H9 (cell line): ENCODE measurements around the gene XAF1. TPM values are rescaled to one million over a fixed set of nuclear protein-coding genes. Genes with fewer than 3 reads are reported as not detected.

ENCODE experiments used
- DNase-seq: peaks from one replicate; pipeline ENCODE4 v3.0.0-alpha.2; 2017
- H2AFZ ChIP-seq: one replicate; pipeline ENCODE4 v1.6.1; 2013; ENCODE audit warnings: mild to moderate bottlenecking, low read length, control low read depth, moderate library complexity
- H2AK5ac ChIP-seq: 2 replicates; pipeline ENCODE4 v1.6.1; 2013; ENCODE audit warnings: low read length, control low read depth, mixed read lengths; ENCODE audit not compliant: insufficient read length
- H2BK120ac ChIP-seq: one replicate; pipeline ENCODE4 v1.6.1; 2013; ENCODE audit warnings: low read depth, mild to moderate bottlenecking, low read length, control low read depth, inconsistent platforms; ENCODE audit not compliant: poor library complexity, severe bottlenecking
- H2BK12ac ChIP-seq: 2 replicates; pipeline ENCODE4 v1.6.1; 2013; ENCODE audit warnings: low read length, control low read depth, mixed read lengths, low read depth; ENCODE audit not compliant: insufficient read length
- H2BK15ac ChIP-seq: 2 replicates; pipeline ENCODE4 v1.6.1; 2013; ENCODE audit warnings: low read depth, low read length, control low read depth
- H2BK20ac ChIP-seq: one replicate; pipeline ENCODE4 v1.6.1; 2013; ENCODE audit warnings: low read depth, mild to moderate bottlenecking, low read length, control low read depth, inconsistent platforms; ENCODE audit not compliant: poor library complexity, severe bottlenecking
- H2BK5ac ChIP-seq: 2 replicates; pipeline ENCODE4 v1.6.1; 2013; ENCODE audit warnings: low read length, control low read depth, mixed read lengths; ENCODE audit not compliant: insufficient read length
- H3K14ac ChIP-seq: 2 replicates; pipeline ENCODE4 v1.6.1; 2013; ENCODE audit warnings: low read length, control low read depth; ENCODE audit not compliant: insufficient read depth
- H3K18ac ChIP-seq: 2 replicates; pipeline ENCODE4 v1.6.1; 2013; ENCODE audit warnings: low read depth, mild to moderate bottlenecking, mixed read lengths, low read length, control low read depth; ENCODE audit not compliant: insufficient read length
- H3K23ac ChIP-seq: 2 replicates; pipeline ENCODE4 v1.6.1; 2013; ENCODE audit warnings: low read length, control low read depth, mixed read lengths, low read depth; ENCODE audit not compliant: insufficient read length
- H3K23me2 ChIP-seq: 2 replicates; pipeline ENCODE4 v1.6.1; 2013; ENCODE audit warnings: low read depth, mild to moderate bottlenecking, mixed read lengths, low read length, control low read depth; ENCODE audit not compliant: insufficient read length, poor library complexity, severe bottlenecking
- H3K27ac ChIP-seq: 2 replicates; pipeline ENCODE4 v1.5.1; 2013; ENCODE audit warnings: low read length, control low read depth, mixed read lengths, low read depth; ENCODE audit not compliant: insufficient read length
- H3K27me3 ChIP-seq: 2 replicates; pipeline ENCODE4 v1.6.1; 2013; ENCODE audit warnings: low read length, control low read depth, inconsistent platforms; ENCODE audit not compliant: insufficient read depth
- H3K4ac ChIP-seq: 2 replicates; pipeline ENCODE4 v1.6.1; 2013; ENCODE audit warnings: low read depth, mild to moderate bottlenecking, control low read depth, inconsistent platforms, low read length, moderate library complexity
- H3K4me1 ChIP-seq: 2 replicates; pipeline ENCODE4 v1.6.1; 2013; ENCODE audit warnings: low read length, control low read depth, inconsistent platforms; ENCODE audit not compliant: insufficient read depth
- H3K4me2 ChIP-seq: 2 replicates; pipeline ENCODE4 v1.6.1; 2013; ENCODE audit warnings: low read length, control low read depth, mixed read lengths; ENCODE audit not compliant: insufficient read length, insufficient read depth
- H3K56ac ChIP-seq: 2 replicates; pipeline ENCODE4 v1.6.1; 2013; ENCODE audit warnings: low read depth, mild to moderate bottlenecking, mixed read lengths, low read length, control low read depth; ENCODE audit not compliant: insufficient read length
- H3K79me1 ChIP-seq: 2 replicates; pipeline ENCODE4 v1.6.1; 2013; ENCODE audit warnings: low read depth, mild to moderate bottlenecking, moderate library complexity, low read length, control low read depth, inconsistent platforms; ENCODE audit not compliant: insufficient read depth, poor library complexity, severe bottlenecking
- H3K79me2 ChIP-seq: 2 replicates; pipeline ENCODE4 v1.6.1; 2013; ENCODE audit warnings: low read length, control low read depth, inconsistent platforms; ENCODE audit not compliant: insufficient read depth
- H3K9ac ChIP-seq: 2 replicates; pipeline ENCODE4 v1.6.1; 2013; ENCODE audit warnings: low read length, control low read depth, mixed read lengths; ENCODE audit not compliant: insufficient read length; ENCODE audit errors: extremely low read depth
- H3K9me3 ChIP-seq: one replicate; pipeline ENCODE4 v1.6.1; 2013; ENCODE audit warnings: low read depth, low read length, inconsistent platforms; ENCODE audit not compliant: control insufficient read depth
- H3T11ph ChIP-seq: one replicate; pipeline ENCODE4 v1.6.1; 2013; ENCODE audit warnings: mild to moderate bottlenecking, low read length, control low read depth, inconsistent platforms
- H4K20me1 ChIP-seq: one replicate; pipeline ENCODE4 v1.6.1; 2013; ENCODE audit not compliant: control insufficient read depth, insufficient read length, insufficient read depth
- H4K5ac ChIP-seq: 2 replicates; pipeline ENCODE4 v1.6.1; 2013; ENCODE audit warnings: low read depth, mild to moderate bottlenecking, mixed read lengths, low read length, control low read depth; ENCODE audit not compliant: insufficient read length
- H4K8ac ChIP-seq: replicated peaks from 2 replicates; pipeline ENCODE4 v1.6.1; 2013; ENCODE audit warnings: low read length, control low read depth, mixed read lengths, low read depth; ENCODE audit not compliant: insufficient read length
- H4K91ac ChIP-seq: 2 replicates; pipeline ENCODE4 v1.6.1; 2013; ENCODE audit warnings: low read depth, mild to moderate bottlenecking, moderate library complexity, mixed read lengths, low read length, control low read depth; ENCODE audit not compliant: insufficient read length
- H3K27ac Mint-ChIP-seq, 3 experiments: 2 replicates in 2 of 3; 3 replicates in 1 of 3; pipeline ENCODE4 v1.8.0; 2020 to 2021; ENCODE audit warnings: mixed read lengths in 3 of 3, mild to moderate bottlenecking in 1 of 3, moderate library complexity in 1 of 3
- H3K27me3 Mint-ChIP-seq: 2 replicates; pipeline ENCODE4 v1.8.0; 2021; ENCODE audit warnings: low read depth, mild to moderate bottlenecking, moderate library complexity, mixed read lengths
- H3K36me3 Mint-ChIP-seq, 3 experiments: 2 replicates in 2 of 3; 3 replicates in 1 of 3; pipeline ENCODE4 v1.8.0; 2020 to 2021; ENCODE audit warnings: low read depth in 3 of 3, mixed read lengths in 3 of 3; ENCODE audit not compliant: insufficient read depth in 1 of 3
- H3K4me1 Mint-ChIP-seq, 2 experiments: 2 replicates each; pipeline ENCODE4 v1.8.0; 2020; ENCODE audit warnings: mixed read lengths in 2 of 2
- H3K4me3 Mint-ChIP-seq, 2 experiments: 2 replicates in 1 of 2; 3 replicates in 1 of 2; pipeline ENCODE4 v1.8.0; 2020 to 2021; ENCODE audit warnings: mild to moderate bottlenecking in 2 of 2, mixed read lengths in 2 of 2, moderate library complexity in 1 of 2
- H3K9me3 Mint-ChIP-seq, 2 experiments: 2 replicates in 1 of 2; 3 replicates in 1 of 2; pipeline ENCODE4 v1.8.0; 2020; ENCODE audit warnings: mild to moderate bottlenecking in 2 of 2, mixed read lengths in 2 of 2, moderate library complexity in 1 of 2
- WGBS: extraction: QIAGEN DNeasy Blood & Tissue Kit; methylation state at CpG from one replicate; pipeline ENCODE4 v1.1.7; 2013; ENCODE audit warnings: missing lambda C conversion rate, low lambda C conversion rate, mixed read lengths; ENCODE audit not compliant: insufficient read length; ENCODE audit errors: extremely low coverage; 5-methylcytosine and 5-hydroxymethylcytosine counted together
- total RNA-seq: library from RNA; stranded (reverse); gene quantifications from 2 replicates; pipeline ENCODE4 v1.2.1, GENCODE V29; 2021
- TF ChIP-seq, protein P1 (sequence below): fragments of 200-600 bp; sonication (generic); conservative IDR thresholded peaks from 3 replicates; pipeline ENCODE4 v1.8.0; 2021; ENCODE audit warnings: antibody characterized with exemption, mild to moderate bottlenecking

Gene XAF1
- total RNA-seq, 1 experiment from 2014 or later: not detected

DNA sequence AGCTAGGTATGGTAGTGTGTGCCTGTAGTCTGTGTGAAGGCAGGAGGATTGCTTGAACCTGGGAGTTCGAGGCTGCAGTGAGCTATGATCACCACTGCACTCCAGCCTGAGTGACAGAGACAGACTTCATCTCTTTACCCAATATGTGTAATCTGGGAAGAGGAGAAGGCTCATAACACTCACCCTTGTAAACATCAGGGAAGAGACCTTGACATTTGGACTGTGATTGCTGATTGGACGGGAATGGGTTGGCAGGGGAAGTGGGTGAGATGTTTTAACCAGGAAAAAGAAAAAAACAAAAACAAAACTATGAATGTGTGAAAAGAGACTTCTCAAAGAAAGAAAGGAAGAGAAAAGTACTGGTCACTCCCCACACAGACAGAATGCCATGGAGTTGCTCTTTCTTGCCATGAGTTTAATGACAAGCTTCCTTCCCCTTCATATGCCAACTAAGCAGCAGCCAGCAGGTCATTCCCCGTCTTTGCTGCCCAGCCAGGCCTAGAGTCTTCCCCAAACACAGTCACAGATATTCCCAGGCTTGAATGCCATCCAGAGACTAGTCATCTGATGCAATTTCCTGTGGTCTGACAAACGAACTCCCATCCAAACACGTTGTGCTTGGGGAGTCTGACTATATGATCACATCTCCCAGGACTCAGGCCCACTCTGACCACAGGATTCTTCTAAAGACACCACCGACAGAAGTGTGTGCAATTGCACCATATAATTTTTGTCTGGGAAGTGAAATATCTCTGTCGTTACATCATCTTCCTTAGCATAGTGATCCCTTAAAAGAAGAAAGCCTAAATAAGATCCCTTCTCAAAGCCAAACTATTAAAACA is 3.6 kb upstream of the XAF1 start:
- Histone ChIP-seq H3K23ac (no peak overlapping the region), H3K79me2 (no peaks in the 10 kb centered on the region), H3K56ac (no peak overlapping the region), H4K20me1 (no peaks in the 10 kb centered on the region), H3K14ac (no peak overlapping the region; the same call in 1 of the 2 replicates), H4K8ac (no peak overlapping the region), H3K4me1 (peaks cover 9% of the 10 kb centered on the region; the same call in 1 of the 2 replicates), H3K9me3 (no peaks in the 10 kb centered on the region), H3K18ac (no peak overlapping the region), H3T11ph (no peak overlapping the region), H3K4ac (no peak overlapping the region), H3K79me1 (no peaks in the 10 kb centered on the region), H4K5ac (no peak overlapping the region), H3K4me2 (no peak overlapping the region), H2AFZ (no peak overlapping the region), H2AK5ac (no peak overlapping the region), H2BK20ac (no peak overlapping the region), H3K27ac (no peak overlapping the region), H2BK12ac (no peak overlapping the region), H3K23me2 (no peaks in the 10 kb centered on the region), H4K91ac (no peak overlapping the region), H3K9ac (no peak overlapping the region), H2BK5ac (no peak overlapping the region), H3K27me3 (no peaks in the 10 kb centered on the region), H2BK15ac (no peak overlapping the region), H2BK120ac (no peak overlapping the region)
- TF ChIP-seq, protein P1, sequence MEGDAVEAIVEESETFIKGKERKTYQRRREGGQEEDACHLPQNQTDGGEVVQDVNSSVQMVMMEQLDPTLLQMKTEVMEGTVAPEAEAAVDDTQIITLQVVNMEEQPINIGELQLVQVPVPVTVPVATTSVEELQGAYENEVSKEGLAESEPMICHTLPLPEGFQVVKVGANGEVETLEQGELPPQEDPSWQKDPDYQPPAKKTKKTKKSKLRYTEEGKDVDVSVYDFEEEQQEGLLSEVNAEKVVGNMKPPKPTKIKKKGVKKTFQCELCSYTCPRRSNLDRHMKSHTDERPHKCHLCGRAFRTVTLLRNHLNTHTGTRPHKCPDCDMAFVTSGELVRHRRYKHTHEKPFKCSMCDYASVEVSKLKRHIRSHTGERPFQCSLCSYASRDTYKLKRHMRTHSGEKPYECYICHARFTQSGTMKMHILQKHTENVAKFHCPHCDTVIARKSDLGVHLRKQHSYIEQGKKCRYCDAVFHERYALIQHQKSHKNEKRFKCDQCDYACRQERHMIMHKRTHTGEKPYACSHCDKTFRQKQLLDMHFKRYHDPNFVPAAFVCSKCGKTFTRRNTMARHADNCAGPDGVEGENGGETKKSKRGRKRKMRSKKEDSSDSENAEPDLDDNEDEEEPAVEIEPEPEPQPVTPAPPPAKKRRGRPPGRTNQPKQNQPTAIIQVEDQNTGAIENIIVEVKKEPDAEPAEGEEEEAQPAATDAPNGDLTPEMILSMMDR: no peak
- no CpG with 5 or more reads among the region's 7 CpGs for WGBS
- peak overlapping the region; percentile 9 to 92 (median 72); a peak in 3 of 7 replicates for H3K27ac Mint-ChIP-seq
- H3K36me3 Mint-ChIP-seq: no peaks in the 10 kb centered on the region
- no peak for DNase-seq
- H3K27me3 Mint-ChIP-seq: no peaks in the 10 kb centered on the region; the same call in 1 of the 2 replicates
- H3K4me3 Mint-ChIP-seq: no peak overlapping the region
- peaks cover 24 to 27% of the 10 kb centered on the region in 2 experiments for H3K4me1 Mint-ChIP-seq
- peaks cover 4 to 8% of the 10 kb centered on the region in 2 experiments; a peak in 3 of 5 replicates for H3K9me3 Mint-ChIP-seq
